Stimulated activated CD4-positive, alpha-beta T cell treated with anti-CD3 and anti-CD28 coated beads, Interleukin-15, amount 100 ng/mL, for 24 hours (primary cell): ENCODE results near the gene PPP4R2.

Source experiments
- DNase-seq: peaks from one replicate; pipeline ENCODE4 v3.0.0-alpha.2; 2020

Gene PPP4R2, protein sequence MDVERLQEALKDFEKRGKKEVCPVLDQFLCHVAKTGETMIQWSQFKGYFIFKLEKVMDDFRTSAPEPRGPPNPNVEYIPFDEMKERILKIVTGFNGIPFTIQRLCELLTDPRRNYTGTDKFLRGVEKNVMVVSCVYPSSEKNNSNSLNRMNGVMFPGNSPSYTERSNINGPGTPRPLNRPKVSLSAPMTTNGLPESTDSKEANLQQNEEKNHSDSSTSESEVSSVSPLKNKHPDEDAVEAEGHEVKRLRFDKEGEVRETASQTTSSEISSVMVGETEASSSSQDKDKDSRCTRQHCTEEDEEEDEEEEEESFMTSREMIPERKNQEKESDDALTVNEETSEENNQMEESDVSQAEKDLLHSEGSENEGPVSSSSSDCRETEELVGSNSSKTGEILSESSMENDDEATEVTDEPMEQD

DNA sequence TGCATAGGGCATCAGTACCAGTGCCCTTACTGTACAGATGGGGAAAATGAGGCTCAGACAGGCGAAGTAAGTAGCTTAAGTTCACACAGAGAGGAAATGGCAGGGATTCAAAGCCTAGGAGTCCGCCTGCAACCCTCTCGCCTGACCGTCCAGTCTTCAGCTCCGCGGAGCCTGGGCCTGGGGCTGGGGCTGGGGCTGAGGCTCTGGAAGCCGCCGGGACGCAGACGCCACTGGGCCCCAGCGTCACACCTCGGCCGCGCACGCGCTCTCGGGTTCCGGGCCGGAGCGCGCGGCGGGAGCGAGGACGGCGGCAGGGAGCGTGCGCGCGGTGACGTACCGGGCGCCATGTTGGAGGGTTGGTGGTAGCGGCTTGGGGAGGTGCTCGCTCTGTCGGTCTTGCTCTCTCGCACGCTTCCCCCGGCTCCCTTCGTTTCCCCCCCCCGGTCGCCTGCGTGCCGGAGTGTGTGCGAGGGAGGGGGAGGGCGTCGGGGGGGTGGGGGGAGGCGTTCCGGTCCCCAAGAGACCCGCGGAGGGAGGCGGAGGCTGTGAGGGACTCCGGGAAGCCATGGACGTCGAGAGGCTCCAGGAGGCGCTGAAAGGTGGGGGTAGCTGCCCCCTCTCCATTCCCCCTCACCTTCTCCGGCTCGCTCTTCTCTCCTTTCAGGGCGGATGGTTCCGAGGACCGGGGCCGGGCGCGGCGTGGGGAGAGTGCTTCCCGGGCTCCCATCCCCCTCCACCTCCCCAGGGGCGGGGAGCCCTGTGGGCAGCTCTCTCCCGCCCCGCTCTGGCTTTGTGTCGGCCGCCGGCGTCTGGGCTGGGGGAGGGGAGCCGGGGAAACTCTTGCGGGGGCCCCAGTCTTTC is at the start of gene PPP4R2:
PPP4R2 (plus strand) TSS at position 339 of the 861 bp plus-strand sequence; CDS start at position 566, 227 bp downstream.
- DNase-seq = peak; percentile 93

DNA sequence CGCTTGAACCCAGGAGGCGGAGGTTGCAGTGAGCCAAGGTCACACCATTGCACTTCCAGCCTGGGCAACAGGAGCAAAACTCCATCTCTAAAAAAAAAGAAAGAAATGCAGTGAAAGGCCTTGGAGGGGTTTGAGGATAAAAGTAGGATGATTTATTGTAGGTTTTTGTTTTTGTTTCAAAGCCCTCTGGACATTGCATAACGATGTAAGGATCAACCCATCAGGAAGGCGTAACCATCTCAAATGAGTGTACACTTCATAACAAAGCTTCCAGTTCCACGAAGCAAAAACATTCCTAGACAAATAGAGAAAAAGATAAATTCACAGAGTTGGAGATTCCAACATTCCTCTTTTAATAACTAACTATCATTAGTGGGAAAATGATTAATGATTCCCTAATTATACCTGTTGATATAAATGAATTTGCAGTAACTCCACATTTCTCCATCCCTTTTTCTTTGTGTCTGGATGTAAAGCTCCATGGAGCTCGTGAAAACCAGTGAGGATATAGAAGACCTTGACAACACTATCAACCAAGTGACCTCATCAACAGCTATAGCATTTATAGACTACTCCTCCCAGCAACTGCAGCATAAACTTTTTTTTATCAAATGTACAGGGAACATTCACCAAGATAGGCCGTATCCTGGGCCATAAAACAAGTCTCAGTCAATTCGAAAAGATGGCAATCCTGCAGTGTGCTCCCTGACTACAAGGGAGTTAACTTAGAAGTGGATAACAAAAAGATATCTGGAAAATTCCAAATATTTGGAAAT is 48.7 kb upstream of the PPP4R2 start:
- DNase-seq = no peak

DNA sequence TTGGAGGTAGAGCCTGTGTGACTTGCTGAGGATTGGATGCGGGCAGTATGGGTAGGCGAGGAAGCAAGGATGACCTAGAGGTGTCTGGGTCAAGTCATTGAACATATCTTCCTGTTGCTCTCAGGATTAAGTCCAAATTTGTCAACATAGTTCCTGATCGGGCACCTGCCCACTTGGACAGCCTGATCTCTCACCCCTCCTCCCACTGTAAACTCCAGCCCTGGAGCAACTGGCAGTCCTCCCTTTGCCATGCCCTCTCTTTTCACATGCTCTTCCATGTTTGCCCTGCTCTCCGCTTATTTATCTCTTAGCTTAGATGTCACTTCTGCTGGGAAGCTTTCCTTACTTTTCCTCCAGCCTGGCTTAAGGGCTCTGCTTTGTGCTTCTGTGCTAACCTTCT is 47.6 kb upstream of the PPP4R2 start:
- DNase-seq = no peak

DNA sequence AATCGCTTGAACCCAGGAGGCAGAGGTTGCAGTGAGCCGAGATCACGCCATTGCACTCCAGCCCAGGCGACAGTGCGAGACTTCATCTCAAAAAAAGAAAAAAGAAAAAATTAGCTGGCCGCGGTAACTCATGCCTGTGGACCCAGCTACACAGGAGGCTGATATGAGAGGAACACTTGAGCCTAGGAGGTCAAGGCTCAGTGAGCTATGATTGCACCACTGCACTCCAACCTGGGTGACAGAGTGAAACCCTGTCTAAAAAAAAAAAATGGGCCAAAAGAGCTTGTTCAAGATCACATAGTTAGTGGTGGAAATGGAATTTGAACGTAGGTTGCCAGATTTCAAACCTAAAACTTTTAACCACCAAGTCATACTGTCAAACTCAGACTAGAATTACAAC is 46.2 kb upstream of the PPP4R2 start:
- no peak for DNase-seq

DNA sequence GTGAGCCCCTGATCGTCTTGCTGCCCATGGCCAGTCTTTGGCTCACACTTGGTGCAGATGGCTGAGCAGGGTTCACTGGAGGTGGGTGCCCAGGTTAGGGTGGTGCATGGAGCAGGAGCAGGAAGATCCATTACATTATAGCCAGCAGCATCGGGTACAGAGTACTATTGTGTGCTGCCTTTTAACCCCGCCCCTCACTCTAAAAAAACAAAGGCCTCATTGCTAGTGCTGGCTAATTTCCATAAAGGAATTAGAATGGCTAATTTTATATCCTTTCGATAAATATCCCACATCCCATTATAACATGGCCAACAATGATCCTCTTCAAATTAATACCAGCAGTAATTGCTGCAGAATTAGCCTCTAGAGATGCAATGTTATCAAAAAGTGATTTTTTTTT is 45.8 kb upstream of the PPP4R2 start:
- DNase-seq = no peak

DNA sequence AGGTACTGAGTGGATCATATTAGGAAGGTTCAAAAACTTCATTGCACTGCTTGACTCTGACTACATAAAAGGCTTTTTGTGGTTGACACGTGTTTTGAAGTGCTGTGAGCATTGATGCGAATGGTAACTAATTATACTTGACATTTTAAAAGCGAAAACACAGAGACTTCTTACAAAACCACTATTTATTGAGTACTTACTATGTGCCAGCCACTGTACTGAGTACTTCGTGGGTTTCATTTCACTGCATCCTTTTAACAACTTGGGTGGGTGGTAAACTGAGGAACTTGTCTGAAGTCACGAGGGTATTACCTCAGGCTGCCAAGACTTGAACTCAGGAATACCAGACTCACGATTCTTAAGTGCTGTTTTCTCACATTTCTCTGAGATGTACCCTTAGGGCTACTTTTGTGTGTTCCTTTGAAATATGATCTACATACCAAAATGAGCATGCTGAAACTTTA is 45.3 kb upstream of the PPP4R2 start:
- DNase-seq = no peak

DNA sequence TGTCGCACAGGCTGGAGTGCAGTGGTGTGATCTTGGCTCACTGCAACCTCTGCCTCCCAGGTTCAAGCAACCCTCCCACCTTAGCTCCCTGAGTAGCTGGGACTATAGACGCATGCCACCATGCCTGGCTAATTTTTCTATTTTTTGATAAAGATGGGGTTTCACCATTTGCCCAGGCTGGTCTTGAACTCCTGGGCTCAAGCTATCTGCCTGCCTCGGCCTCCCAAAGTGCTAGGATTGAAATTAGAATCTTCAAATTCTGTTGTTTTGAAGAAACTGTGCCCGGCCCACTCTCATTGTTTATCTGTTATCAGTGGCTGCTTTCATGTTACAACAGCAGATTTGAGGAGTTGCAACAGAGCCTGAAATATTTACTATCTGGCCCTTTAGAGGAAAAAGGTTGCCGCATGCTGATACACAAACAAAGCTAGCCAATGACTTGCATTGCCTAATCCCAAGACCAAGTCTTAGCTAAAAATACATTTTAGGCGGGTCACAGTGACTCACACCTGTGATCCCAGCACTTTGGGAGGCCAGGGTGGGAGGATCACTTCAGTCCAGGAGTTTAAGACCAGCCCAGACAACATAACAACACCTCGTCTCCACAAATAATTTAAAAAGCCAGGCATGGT is 43.2 kb upstream of the PPP4R2 start:
- DNase-seq = no peak

DNA sequence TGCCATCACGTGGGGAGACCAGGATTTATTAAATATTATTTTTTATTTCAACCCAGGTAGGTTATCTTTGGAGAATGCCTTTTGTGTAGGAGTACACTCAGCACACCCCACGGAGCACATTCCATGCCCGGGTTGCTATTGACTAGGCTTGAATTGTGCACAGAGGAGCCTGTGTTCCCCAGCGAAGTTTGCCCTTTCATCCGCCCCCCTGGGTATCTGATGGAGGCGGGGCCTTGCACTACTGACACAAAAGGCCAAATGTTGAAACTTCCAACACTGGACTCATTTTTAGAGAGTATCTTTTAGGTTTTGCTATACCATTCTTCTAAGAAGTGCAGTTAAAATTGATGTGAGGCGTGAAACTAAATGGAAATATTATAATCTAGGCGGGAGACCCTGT is 39.3 kb upstream of the PPP4R2 start:
- no peak for DNase-seq

DNA sequence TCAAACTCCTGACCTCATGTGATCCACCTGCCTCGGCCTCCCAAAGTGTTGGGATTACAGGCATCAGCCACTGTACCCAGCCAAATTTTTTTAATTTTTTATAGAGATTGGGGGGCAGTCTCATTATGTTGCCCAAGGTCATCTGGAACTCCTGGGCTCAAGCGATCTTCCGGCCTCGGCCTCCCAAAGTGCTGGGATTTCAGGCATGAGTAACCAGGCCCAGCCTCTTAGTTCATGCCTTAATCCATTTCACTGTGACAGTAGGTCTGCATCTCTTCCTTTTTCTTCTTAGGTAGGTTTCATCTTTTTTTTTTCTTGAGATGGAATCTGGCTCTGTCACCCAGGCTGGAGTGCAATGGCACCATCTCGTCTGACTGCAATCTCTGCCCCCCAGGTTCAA is 37.3 kb upstream of the PPP4R2 start:
- no peak for DNase-seq

DNA sequence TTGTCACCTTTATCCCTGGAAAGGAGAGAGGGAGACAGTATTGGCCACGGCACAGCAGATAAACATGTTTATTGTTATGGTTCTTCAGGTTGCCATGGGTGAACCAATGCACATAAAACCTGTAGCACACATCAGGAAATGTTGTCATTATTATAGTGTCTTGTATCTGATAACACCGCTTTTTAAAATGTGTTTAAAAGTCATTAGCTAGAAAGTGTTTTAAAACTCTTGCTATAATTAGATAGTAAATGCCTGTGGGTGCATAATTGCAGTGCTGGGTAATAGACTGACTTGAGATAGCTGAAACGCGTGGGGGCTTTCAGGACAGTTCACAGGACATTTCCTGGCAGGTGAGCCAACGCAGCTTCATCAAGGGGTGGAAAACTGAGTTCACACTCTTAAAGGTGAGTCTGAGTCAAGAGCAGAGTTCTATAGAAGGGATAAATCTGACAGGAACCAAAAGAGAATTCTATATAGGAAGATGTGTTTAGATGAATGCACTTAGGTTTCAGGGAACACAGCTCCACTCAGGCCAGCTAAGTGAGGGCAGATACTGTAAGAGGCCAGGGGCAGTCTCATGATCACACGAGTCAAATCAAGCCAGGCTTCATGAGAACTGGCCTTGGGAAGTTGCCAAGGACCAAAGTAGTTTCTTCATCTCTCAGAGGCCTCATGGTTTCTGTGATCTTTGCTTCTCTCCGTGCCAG is 35.6 kb upstream of the PPP4R2 start:
- peak; percentile 19 for DNase-seq

DNA sequence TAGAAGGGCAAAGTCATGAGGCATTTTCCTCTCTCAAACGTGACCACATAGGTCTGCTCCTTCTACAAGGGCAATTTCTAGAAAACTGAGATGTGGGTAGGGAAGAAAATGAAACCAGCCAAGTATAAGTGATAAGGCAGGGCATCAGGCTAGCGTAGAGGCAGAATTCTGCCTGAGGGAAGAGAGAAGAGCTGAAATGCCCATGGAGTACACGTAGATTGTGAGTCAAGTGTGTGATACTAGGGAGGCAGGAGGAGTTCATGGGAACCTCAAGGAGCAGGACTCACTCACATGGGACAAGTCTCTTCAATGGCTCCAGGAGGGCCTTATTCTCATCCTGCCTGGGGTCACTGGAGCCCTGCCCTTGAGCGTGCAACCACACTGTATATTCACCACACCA is 34.9 kb upstream of the PPP4R2 start:
- DNase-seq = no peak

DNA sequence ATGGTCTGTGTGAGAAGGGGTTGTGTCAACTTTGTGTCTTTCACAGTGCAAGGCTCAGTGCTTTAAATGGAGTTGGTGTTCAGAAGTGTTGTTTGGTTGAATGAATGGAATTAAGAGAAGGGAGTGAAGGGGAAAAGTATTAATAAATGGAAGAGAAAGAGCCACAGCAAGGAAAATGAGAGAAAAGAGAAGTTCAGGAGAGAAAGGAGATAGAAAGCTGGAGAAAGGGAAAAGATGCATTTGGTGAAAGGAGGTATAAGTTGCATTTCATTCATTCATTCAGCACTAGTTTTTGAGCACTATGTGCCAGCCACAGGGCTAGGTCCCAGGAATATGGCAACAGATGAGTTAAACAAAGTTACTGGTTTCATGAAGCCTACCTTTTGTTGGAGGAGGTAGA is 34.3 kb upstream of the PPP4R2 start:
- no peak for DNase-seq

DNA sequence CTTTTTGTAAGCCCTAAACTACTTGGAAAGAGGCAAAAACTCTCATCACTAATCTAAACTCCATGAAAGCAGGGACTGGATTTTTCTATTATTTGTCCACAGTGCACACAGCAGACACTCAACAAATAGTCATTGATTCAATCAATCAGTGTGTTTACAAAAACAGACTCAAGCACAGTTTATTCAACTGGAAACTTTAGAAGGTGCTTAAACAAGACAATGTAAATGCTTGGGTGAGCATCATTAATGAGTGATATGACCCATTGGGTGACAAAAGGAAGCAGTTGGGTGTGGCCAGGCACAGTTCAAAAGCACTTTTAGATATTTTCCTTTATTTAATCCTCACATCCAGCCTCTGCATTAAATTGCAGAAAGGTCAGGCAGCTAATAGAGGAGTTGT is 32.0 kb upstream of the PPP4R2 start:
- no peak for DNase-seq

DNA sequence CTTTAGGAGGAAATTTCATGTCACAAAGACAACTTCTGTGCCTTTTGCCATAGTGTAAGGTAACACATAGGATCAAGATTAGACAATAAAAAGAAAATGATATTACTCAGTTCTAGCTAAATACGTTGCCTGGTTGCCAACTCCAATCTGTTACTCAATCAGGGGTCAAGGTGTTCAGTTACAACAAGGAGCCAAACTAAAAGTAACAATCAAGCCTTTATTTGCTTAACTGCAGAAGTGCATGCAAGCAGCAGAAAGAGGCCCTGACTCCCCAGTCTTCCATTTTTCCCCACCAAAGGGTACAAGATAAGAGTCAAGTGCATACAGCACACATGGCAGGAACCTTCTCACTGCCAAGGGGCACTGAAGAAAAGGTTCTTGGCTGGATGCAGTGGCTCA is 28.3 kb upstream of the PPP4R2 start:
- no peak for DNase-seq

DNA sequence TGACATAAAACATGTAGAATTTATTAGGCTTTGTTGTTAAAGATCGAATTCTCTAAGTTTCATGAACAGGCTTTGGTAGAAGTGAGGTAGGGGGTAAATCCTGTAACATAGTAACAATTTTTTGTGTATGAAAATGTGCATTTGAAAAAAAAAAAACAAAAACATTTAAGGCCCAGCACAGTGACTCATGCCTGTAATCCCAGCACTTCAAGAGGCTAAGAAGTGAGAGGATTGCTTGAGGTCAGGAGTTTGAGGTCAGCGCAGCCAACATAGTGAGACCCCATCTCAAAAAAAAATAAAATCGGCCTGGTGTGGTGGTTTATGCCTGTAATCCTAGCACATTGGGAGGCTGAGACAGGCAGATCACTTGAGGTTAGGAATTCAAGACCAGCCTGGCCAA is 26.8 kb upstream of the PPP4R2 start:
- no peak for DNase-seq

DNA sequence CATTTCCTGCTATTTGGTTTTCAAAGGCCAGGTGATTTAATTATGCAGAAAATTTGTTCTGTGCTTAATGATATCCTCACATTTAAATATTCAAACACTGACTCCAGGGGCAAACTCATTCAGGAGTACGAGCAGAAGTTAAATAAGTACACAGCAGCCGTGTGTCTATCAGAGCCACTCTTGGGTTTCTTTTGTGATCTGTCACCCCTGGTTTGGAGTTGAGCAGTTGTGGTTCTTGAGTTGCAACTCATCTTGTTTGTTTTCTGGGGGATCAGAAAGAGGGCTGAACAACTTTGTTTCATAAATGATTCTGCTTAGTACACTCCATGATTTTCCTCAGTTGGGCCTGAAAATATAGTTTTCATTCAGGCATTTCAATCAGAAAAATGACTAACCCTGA is 25.7 kb upstream of the PPP4R2 start:
- no peak for DNase-seq

DNA sequence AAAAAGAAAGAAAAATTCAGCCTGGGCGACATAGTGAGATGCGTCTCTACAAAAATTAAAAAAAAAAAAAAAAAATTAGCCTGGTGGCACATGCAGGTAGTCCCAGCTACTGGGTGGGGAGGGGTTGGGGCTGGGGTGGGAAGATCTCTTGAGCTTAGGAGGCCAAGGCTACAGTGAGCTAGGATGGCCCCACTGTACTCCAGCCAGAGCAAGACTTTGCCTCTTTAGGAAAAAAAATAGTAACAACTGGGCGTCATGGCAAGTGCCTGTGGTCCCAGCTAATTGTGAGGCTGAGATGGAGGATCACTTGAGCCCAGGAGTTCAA is 23.9 kb upstream of the PPP4R2 start:
- DNase-seq = no peak

DNA sequence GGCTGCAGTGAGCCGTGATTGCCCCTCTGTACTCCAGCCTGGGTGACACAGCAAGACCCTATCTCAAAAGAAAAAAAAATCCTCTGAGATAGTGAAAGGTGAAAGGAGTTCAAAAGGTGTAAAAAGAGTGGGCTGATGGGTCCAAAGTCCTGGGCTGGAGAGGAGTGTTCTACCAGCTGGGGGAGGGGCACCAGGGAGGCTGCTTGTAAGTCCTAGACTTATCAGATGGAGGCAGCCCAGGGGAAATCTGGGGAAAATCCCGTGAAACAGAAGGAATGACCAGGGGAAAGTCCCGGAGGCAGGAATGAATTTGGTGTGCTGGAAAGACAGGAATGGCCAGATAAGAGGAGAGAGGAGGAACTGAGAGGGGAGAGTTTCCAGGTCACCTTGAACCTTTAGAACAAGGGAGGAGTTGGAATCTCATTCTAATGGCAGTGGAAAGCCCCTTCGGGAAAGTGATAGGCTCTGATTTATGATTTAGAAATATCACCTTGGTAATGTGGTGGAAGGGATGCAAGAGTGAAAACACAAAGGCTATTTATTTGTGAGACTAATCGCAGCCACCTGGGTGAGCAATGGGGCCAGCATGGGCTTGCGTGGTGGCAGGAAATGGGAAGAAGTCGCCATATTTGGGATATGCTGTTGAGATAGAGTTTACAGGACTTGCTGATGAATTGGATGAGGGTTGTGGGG is 23.4 kb upstream of the PPP4R2 start:
- DNase-seq = no peak

DNA sequence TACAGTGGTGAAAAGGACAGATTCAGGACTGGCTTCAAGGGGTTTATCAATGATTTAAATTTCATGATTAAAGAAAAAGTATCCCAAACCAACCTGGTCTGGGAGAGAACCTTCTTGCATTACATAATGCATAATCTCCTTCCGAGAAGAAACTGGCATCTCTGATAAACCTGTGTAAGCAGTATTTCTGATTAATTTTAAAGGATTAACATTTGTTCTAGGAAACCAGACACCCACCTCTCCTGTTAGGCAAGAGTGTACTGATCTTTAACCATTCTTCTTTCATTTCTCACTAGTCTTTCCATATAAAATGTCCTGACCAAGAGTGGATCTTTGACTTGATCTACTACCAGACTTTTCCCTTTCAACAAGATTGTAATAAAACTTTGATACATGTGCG is 22.8 kb upstream of the PPP4R2 start:
- DNase-seq = no peak

DNA sequence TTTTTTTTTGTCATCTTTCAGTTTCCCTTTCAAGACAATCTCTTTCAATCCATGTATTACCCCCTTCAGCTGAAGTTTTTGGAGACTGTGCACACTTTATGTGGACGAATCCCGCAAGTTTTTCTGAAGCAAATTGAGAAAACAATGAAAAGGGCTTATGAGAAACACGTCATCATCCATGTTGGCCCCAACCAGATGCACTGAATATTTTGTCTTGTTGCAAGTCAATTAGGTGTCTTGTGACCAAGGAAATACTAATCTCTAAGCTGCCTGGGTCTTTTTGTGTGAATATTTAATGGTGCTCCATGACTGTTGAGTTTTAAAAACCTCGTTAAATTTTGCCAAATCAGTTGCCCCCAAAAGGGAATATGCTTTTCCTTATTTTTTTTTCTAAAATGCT is 21.7 kb upstream of the PPP4R2 start:
- no peak for DNase-seq

DNA sequence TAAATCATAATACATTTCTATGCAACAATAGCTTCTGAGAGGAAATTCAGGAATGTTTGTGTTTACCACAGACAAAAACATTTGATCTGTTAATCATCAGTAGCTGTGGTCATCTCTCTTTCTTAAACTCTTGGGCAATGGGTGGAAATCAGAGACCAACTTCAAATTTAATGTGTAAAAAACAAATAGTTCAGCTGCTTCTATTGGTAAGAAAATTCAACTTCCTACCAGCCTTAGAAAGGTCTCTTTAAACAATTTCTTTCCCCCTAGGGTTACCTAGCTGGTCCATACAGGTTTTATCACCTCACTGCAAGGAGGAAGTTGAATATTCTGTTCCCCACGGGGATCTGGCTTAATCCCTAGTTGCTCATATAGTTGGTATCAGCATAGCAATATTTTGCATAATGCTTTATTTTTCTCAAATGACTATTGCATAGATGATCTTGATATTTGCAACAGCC is 20.3 kb upstream of the PPP4R2 start:
- DNase-seq = no peak
